Fibroblast of lung (primary cell): ENCODE results near the gene ABCA7. TPM values are rescaled to one million over a fixed set of nuclear protein-coding genes. Genes with fewer than 3 reads are reported as not detected.

Source experiments
- DNase-seq, 2 donors: peaks; one replicate each; pipeline versions ENCODE4 v3.0.0 to v3.0.0-alpha.2; 2010; ENCODE audit warnings: low read depth in 2 of 2
- H2AFZ ChIP-seq: 2 replicates; pipeline ENCODE4 v1.5.1; 2012; ENCODE audit warnings: low read length, control low read depth, inconsistent platforms
- H3K27ac ChIP-seq: 2 replicates; pipeline ENCODE4 v1.5.1; 2011; ENCODE audit warnings: low read length, control low read depth; ENCODE audit not compliant: insufficient read depth
- H3K27me3 ChIP-seq: 2 replicates; pipeline ENCODE4 v1.5.1; 2011; ENCODE audit warnings: mild to moderate bottlenecking, low read length; ENCODE audit not compliant: control insufficient read depth, insufficient read depth
- H3K36me3 ChIP-seq: 2 replicates; pipeline ENCODE4 v1.5.1; 2011; ENCODE audit warnings: low read length; ENCODE audit not compliant: control insufficient read depth, insufficient read depth
- H3K4me1 ChIP-seq: 2 replicates; pipeline ENCODE4 v1.5.1; 2011; ENCODE audit warnings: low read length; ENCODE audit not compliant: control insufficient read depth, insufficient read depth; ENCODE audit errors: extremely low read depth
- H3K4me2 ChIP-seq: 2 replicates; pipeline ENCODE4 v1.5.1; 2011; ENCODE audit warnings: low read length, control low read depth; ENCODE audit not compliant: insufficient read depth; ENCODE audit errors: extremely low read depth
- H3K4me3 ChIP-seq, 4 experiments: fragments of 200-600 bp in 1 of 4; sonication (generic) in 1 of 4; replicated peaks in 1 of 4; 2 replicates each; pipeline ENCODE4 v1.5.1; 2011 to 2016; ENCODE audit warnings: low read length in 4 of 4, low read depth in 3 of 4, mild to moderate bottlenecking in 3 of 4, control low read depth in 2 of 4, inconsistent platforms in 1 of 4, mixed read lengths in 1 of 4; ENCODE audit not compliant: insufficient read depth in 1 of 4; ENCODE audit errors: control extremely low read depth in 1 of 4
- H3K79me2 ChIP-seq: 2 replicates; pipeline ENCODE4 v1.5.1; 2012; ENCODE audit warnings: mild to moderate bottlenecking, low read length, inconsistent platforms; ENCODE audit not compliant: control insufficient read depth, insufficient read depth
- H3K9ac ChIP-seq: 2 replicates; pipeline ENCODE4 v1.5.1; 2011; ENCODE audit warnings: mild to moderate bottlenecking, low read length, control low read depth; ENCODE audit not compliant: insufficient read depth
- H3K9me3 ChIP-seq: 2 replicates; pipeline ENCODE4 v1.5.1; 2012; ENCODE audit warnings: low read depth, low read length; ENCODE audit not compliant: control insufficient read depth, insufficient read depth
- H4K20me1 ChIP-seq: 2 replicates; pipeline ENCODE4 v1.5.1; 2011; ENCODE audit warnings: low read length; ENCODE audit not compliant: control insufficient read depth, insufficient read depth; ENCODE audit errors: extremely low read depth
- EZH2 ChIP-seq: IDR thresholded peaks from 2 replicates; pipeline ENCODE4 v1.5.1; 2012; ENCODE audit warnings: low read length, control low read depth, mild to moderate bottlenecking; ENCODE audit errors: missing control alignments
- polyA plus RNA-seq, 2 donors: library from polyadenylated mRNA; depleted of rRNA in 1 of 2; stranded (reverse) in 1 of 2; unstranded in 1 of 2; fragments of >200 nt; gene quantifications; 2 replicates each; pipeline ENCODE4 v1.2.1, GENCODE V29; 2011 to 2012; ENCODE audit warnings: missing spikeins in 1 of 2
- total RNA-seq: library from RNA; depleted of rRNA; stranded (reverse); fragments of >200 nt; gene quantifications from 2 replicates; pipeline ENCODE4 v1.2.1, GENCODE V29; 2014
- TF ChIP-seq, protein P1 (sequence below), 2 donors: IDR thresholded peaks in 1 of 2; conservative IDR thresholded peaks in 1 of 2; 1 replicate in 1 of 2; 2 replicates in 1 of 2; pipeline ENCODE4 v1.5.1; 2011 to 2012; ENCODE audit warnings: low read length in 2 of 2, control low read depth in 1 of 2, inconsistent platforms in 1 of 2, low read depth in 1 of 2, mild to moderate bottlenecking in 1 of 2

The ABCA7 gene
- total and polyA plus RNA-seq, 2 donors (not counting 1 experiment from before 2014, with no cell fraction given) = 2.2 to 9.7 TPM

- no peaks in the 10 kb centered on the region for H4K20me1 ChIP-seq
- no peaks in the 10 kb centered on the region for H3K9me3 ChIP-seq
- peak overlapping the region; percentile 55 to 71 (median 64) for H3K4me3 ChIP-seq
- peak overlapping the region; percentile 69 for H3K9ac ChIP-seq
- peak overlapping the region; percentile 87 for H3K4me2 ChIP-seq
- H2AFZ ChIP-seq = no peak overlapping the region
- no peaks in the 10 kb centered on the region for H3K27me3 ChIP-seq
- peaks cover 18% of the 10 kb centered on the region for H3K4me1 ChIP-seq
- peak; percentile 67 to 70 for DNase-seq
- H3K79me2 ChIP-seq = peaks cover 15% of the 10 kb centered on the region
- H3K36me3 ChIP-seq = peaks cover 30% of the 10 kb centered on the region
- TF ChIP-seq EZH2 = no peak
- TF ChIP-seq, protein P1, sequence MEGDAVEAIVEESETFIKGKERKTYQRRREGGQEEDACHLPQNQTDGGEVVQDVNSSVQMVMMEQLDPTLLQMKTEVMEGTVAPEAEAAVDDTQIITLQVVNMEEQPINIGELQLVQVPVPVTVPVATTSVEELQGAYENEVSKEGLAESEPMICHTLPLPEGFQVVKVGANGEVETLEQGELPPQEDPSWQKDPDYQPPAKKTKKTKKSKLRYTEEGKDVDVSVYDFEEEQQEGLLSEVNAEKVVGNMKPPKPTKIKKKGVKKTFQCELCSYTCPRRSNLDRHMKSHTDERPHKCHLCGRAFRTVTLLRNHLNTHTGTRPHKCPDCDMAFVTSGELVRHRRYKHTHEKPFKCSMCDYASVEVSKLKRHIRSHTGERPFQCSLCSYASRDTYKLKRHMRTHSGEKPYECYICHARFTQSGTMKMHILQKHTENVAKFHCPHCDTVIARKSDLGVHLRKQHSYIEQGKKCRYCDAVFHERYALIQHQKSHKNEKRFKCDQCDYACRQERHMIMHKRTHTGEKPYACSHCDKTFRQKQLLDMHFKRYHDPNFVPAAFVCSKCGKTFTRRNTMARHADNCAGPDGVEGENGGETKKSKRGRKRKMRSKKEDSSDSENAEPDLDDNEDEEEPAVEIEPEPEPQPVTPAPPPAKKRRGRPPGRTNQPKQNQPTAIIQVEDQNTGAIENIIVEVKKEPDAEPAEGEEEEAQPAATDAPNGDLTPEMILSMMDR (conservative IDR thresholded peaks at IDR 0.05 in 1 of 2, IDR thresholded peaks at IDR 0.05 in 1 of 2; ENCODE audit: low read depth in 1 of 2, low read length in 2 of 2) = no peak
- H3K27ac ChIP-seq = peak overlapping the region; percentile 86
Measured at GRCh38 chr19:1104311-1105007, 64.6 kb downstream of the ABCA7 start.

- TF ChIP-seq, protein P1 (conservative IDR thresholded peaks at IDR 0.05 in 1 of 2, IDR thresholded peaks at IDR 0.05 in 1 of 2; ENCODE audit: low read depth in 1 of 2, low read length in 2 of 2) = no peak
- no peak for TF ChIP-seq EZH2
- no peaks in the 10 kb centered on the region for H3K27me3 ChIP-seq
- H3K4me2 ChIP-seq = peak overlapping the region; percentile 87
- peaks cover 18% of the 10 kb centered on the region for H3K4me1 ChIP-seq
- peak overlapping the region; percentile 55 to 71 (median 64) for H3K4me3 ChIP-seq
- peak overlapping the region; percentile 69 for H3K9ac ChIP-seq
- DNase-seq = peak in 1 of 2 donors; percentile 55
- H4K20me1 ChIP-seq = no peaks in the 10 kb centered on the region
- no peaks in the 10 kb centered on the region for H3K9me3 ChIP-seq
- no peak overlapping the region for H2AFZ ChIP-seq
- H3K36me3 ChIP-seq = peaks cover 37% of the 10 kb centered on the region
- H3K79me2 ChIP-seq = peaks cover 15% of the 10 kb centered on the region
- peak overlapping the region; percentile 86 for H3K27ac ChIP-seq
Measured at GRCh38 chr19:1105008-1105872, 65.3 kb downstream of the ABCA7 start.
